GM21367 (cell line): ENCODE results near the gene ABCA3.

ENCODE experiments used
- ATAC-seq: cut with Tn5 transposase; IDR thresholded peaks from one replicate; pipeline ENCODE4 v1.9.1; 2021; ENCODE audit not compliant: unreplicated experiment

Gene ABCA3

DNA sequence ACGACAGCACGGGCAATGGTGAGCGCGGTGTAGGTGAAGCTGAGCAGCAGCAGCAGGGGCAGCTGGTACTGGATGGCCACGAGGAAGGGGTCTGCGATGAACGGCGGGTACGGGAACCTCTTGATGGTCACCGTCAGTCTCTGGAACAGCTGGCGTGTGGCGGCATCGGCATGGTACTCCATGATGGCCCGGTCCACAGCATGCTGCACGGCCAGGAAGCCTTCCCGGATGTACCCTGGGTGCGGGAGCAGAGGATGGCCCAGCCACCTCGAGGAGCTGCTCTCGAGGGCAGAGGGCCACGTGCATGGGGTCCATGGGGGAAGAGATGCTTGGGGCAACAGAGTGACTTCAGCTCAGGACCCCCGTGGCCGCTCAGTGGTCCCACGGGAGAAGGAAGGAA lies 20.9 kb downstream of the ABCA3 start:
- ATAC-seq, result no peak

DNA sequence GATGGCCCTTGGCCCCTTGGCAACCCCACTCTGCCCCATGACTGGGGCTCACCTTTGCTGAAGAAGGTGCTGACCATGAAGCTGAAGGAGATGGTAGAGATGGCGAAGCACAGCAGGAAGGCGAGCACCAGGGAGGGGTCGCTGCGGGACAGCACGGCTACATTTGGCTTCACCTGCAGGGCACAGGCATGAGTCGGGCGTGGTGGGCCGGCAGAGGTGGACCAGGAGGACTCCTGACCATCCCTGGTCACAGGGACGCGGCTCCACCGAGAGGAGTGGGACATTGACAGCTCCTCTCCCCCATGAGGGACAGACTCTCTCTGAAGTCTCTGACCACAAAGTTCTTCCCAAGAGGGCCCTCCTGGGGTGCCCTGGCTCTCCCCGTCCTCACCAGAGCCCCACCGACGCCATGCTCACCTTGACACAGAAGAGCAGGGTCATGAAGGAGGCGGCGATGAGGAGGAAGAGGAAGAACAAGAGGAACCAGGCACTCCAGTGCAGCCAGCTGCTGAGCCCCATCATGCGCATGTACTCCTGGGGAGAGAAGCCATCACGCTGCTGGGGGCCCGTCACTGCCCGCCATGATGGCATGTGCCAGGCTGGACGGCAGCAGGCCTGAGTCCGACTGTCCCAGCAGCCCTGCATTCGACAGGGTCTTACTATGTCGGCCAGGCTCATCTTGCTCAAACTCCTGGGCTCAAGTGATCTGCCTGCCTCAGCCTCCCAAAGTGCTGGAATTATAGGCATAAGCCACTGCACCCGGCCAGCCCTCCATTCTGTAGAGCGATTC lies 23.1 kb downstream of the ABCA3 start:
- no peak for ATAC-seq

DNA sequence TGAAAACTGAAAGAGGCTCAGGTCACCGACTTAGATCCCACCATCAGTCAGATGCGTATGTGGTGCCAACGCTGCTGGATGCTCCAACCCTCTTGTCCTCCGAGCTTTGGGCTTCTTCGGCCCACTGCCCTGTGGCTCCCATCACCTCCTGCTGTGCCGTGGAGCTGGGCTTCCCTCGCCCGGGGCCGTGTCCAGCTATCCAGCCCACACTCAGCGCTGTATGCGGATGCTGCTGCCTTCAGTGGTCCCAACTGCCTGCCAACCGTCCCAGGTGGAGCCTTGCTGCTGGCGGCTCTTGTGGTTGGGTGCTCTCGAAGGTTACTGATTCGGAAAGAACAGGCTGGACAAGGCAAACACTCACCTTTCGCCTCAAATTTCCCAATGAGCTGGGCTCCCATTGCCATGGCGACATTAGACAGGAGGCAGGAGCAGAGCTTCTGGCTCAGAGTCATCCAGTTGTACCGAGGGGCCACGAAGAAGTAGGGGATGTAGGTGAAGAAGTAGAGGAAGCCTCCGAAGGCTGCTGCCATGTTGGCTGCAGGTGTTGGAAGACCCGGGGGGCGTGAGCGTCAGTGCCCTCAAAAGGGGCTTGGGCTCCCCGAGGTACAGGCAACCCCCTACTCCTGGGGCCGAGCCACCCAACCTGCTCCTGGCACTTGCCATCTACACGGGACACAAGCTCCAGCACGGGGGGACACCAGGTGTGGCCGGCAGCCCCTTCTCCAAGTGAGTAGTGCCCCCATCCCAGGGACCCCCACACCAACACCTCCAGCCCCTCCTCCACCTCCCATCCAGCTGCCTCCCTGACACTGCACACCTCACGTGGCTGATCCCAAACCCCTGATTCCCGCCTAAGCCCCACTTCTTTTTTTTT lies 32.2 kb downstream of the ABCA3 start:
- no peak for ATAC-seq

DNA sequence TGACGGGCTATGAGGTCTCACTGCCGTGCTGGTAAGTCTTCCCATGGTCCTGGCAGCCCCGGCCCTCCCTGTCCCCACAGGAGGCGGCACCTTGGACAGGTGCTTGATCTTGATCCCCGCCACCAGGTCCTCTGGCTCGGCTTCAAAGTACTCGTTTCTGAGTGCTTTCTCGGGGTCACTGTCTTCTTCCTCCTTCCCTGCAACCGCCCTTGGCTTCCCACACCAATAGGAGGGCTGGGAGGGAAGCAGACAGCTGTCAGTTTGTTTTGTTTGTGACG lies 40.7 kb downstream of the ABCA3 start:
- no peak for ATAC-seq

DNA sequence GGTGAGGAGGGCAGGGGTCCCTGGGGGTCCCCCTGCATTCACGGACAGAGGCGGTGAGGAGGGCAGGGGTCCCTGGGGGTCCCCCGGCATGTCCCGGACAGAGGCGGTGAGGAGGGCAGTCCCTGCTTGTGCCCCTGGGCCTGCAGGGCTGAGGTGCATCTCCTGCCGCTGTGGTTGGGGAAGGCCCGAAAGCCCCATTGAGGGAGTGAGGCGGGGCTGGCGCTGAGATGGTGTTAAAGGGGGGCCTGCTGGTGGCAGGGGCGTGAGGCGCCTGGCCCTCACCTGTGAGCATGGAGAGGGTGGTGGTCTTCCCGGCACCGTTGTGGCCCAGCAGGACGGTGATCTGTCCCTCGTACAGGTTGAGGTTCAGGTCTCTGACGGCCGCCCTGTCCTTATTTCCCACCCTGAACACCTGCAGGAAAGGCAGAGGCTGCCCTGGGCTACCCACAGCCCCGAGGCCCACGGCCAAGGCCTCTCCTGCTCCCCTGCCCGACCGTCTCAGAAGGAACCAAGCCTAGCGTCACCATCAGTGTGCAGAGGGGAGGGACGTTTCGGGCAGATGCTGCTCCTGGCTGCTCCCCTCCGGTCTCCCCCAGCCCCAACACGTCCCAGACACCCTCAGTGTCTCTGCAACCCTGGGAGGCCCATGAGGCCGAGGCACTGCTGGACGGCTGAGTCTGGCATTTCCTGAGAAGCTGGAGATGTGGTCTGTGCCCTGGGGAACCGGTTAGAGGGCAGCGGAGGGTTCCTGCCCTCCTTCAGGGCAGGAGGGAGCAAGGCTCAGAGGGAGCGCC lies 41.2 kb downstream of the ABCA3 start:
- no peak for ATAC-seq

DNA sequence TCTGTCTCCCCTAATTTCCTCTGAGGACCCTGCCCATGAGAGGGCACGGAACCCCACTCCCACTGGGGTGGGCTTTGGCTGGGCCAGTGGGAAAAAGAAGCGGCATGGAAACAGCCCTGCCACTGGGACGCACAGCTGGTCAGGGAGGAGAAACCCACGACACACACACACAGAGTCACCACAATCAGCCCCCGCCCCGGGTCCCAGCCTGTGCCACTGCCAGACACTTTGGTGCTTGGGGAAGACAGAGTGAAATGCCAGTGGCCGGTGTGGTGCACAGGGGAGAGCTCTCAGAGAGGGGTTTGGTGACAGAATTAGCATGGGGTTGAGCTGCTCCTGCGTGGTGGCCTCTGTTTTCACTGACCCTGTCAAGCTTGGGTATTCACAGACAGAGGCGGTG lies 41.9 kb downstream of the ABCA3 start:
- ATAC-seq, result no peak

DNA sequence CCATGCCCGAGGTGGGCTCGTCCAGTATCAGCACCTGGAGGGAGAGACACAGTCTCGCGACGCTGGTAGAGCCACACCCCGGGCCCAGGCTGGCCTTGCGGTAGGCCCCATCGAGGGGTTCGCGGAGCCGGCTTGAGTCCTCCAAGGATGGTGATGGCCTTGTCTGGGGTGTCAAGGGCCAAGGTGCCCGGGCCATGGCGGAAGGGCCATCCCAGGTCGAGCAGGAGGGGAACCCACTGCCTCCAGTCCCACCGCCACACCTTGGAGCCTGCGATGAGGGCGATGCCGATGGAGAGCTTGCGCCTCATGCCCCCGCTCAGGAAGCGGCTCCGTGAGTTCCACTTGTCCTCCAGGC lies 43.0 kb downstream of the ABCA3 start:
- ATAC-seq, result no peak

DNA sequence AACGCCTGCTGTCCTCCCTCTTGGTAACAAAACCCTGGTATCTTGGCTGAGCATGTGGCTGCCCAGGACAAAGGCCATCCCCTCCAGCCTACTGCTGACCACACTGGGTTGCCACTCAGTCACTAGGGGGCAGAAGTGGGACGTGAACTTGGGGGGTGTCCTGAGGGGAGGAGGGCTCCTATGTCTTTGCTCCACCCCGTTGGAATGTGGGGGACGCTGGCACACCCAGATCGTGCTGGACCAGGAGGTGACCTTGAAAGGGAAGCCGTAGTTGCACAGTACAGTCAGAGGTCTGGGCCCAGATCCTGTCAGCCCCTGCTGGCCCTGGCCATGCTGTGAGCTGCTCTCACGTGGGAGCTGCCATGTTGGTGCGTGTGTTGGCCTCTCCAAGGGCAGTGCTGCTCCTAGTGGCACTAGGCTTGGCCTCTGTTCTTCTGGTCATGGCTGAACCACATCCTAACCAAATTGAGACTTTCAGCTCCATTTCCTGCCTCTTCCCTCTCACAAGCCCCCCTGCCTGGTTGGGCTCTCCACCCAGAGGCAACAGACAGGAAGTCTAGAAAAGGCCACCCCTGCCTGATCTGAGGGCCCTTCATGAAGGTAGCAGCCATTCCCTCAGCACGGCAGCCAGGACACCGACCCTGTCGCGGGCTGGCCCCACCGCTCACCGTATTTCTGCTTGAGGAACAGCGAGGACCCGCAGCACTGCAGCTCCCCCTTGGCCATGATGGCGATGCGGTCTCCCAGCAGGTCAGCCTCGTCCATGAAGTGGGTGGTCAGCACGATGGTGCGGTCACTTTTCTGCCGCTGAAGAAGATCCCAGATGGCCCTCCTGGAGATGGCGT lies 43.6 kb downstream of the ABCA3 start:
- no peak for ATAC-seq

DNA sequence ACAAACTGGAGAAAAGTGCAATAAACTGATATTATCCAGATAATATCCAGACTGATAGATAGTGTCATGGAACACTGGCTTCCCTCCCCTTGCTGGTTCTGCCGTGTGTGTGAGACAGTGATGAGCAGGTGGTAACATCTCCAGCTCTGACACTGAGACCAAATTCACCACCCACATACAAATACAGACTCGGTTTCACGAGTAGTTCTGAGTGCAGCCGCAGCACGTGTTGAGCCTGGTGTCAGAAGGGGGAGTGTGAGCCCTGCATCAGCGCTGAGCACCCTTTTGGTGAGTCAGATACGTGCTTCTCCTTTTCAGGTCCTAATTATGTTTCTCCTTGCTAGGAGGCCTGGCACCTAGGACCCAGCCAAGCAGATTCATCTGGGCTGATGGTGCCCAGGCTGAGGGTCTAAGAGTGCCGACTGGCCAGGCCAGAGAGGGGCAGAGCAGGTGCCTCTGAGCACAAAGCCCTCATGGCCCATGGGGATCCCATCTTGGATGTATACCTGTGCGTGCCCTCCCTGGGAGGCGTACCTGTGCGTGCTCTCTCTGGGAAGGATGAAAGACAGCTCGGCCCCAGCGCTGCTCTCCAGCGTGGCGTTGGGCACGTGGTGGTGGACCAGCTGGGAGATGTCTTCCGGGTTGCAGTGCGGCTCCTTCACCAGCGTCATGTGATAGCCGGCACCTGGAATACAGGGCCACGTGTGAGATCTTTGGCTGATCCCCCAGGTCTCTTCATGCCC lies 45.3 kb downstream of the ABCA3 start:
- ATAC-seq, result no peak

DNA sequence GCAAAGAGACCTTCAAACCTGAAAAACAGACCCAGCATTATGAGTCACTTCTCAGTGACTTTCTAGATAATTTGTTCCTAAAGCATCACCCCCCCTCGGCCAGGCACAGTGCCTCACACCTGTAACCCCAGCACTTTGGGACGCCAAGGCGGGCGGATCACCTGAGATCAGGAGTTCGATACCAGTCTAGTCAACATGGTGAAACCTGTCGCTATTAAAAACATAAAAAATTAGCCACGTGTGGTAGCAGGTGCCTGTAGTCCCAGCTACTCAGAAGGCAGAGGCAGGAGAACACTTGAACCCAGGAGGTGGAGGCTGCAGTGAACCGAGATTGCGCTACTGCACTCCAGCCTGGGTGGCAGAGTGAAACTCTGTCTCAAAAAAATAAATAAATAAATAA lies 48.3 kb downstream of the ABCA3 start:
- ATAC-seq, result no peak

DNA sequence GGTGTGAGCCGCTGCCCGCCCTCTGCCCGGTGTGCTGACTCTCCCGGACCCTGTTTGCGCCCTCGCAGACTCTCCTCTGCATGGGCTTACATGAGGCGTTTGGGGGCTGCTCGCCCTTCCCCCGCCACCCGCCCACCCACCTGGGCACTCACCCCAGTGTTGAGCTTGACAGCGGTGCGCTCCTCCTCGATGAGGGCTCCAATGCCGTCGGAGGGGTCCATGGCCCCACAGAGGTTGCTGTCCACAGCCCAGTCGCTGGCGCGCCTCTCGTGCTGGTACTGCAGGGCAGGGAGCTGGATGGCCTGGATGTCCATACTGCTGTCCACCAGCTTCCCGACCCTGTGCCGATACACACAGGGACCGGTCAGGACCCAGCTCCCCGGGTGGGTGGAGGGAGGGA lies 51.2 kb downstream of the ABCA3 start:
- no peak for ATAC-seq

DNA sequence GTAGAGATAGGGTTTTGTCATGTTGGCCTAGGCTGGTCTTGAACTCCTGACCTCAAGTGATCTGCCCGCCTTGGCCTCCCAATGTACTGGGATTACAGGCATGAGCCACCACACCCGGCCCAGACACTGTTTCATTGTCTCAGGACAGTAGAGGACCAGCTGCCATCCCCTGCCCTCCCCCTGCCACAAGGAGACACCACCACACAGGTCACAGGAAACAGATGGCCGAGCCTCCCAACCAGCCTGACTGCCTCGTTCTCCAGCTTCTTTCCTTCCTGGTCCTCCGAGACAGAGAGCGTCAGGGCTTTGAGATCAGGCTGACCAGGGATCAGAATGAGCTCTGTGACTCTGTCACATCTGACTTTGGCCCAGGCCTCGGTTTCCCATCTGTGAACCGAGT lies 51.8 kb downstream of the ABCA3 start:
- no peak for ATAC-seq

DNA sequence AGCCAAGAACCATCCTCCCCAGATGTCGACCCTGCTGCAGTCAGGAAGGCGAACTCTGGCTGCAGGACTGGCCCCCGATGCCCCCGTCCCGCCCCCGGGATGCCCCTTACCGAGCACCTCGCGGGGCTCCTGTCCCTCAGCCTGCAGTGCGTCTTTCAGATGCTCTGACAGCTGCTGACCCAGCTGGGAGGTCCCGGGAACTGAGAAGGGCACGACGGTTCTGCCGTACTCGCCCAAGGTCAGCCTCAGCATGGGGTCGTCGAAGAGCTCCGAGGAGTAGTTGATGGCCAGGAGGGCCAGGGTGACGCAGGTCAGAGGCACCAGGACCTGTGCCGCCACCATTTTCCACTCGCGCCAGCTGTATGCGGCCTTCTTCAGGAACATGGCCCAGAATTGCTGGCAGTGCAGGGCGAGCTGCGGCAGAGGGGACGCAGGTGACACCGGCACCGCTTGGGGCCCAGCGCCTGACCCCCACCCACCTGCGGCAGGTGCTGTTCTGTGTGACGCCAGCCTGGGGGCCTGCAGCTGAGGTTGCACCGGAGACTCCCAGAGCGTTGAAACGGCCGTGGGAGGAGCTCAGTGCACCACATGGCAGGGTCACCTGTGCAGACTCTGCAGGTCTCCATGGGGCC lies 52.5 kb downstream of the ABCA3 start:
- no peak for ATAC-seq

DNA sequence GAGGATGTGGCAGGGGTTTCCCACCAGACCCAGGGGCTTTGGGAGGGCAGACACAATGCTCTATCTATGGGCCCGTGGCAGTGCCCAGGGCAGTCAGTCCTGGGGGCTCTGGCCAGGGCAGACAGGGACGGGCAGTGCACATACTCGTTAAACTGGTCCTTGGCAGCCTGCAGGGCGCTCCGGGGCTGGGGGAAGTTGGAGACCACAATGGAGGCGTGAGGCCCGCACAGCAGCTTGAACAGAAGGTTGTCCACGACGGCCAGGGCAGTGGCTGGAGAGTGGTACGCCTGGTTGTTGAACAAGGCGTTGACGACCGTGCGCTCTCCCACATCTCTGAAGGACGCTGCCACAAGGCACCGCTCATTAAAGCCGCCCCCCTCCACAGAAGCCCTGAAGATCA lies 54.0 kb downstream of the ABCA3 start:
- ATAC-seq, result no peak

DNA sequence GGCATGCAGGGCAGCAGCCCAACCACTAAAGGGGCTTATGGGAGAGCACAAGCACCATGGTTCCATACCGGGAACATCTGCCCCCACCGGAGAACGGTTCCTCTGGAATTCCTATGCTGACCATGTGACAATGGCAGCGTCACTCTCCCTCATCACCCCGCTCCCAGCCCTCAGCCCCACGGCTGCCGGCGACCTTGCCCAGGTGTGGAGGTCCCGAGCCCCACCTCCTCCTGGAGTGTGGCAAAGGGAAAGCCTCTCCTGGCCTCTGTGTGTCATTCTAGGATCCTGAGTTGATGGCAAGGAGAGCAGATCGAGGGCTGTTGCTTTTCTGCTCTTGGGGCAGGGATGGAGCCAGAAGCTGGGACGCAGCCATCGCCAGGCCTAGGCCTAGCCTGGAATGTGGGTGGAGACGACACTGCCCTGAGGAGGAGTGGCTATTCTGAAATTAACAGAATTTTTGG lies 54.8 kb downstream of the ABCA3 start:
- no peak for ATAC-seq

DNA sequence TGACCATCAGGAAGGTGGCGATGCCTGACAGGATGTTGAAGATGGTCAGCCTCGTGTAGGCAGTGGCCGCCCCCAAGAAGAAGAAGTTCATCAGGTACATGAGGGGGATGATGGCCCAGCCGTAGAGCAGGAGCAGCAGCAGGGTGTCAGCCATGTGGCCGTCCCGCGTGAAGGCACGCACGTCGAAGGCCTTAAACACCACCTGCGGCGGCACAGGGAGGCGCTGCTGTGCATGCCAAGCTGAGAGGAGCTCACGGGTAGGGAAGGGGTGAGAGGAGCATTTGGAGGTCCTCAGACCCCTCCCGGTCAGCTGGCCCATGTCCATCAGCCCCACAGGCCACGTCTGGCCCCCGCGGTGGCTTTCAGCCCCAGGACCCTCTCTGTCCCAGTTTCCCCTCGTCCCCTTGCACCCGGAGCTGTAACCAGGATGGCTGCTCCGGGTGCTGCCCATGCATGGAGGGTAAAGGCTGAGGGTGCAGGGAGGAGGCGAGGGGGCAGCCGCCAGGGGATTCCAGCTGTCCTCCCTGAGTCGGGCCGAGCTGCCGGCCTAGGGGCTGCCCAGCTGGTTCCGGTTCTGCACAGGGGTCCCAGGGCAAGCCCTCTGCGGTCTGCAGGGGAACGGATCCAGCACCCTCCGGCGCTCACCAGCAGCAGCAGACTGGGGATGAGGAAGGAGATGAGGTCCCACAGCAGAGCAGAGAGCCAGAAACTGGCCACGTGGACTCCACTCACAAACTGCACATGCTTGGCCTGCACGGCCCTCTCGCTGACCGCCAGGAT lies 55.5 kb downstream of the ABCA3 start:
- no peak for ATAC-seq

DNA sequence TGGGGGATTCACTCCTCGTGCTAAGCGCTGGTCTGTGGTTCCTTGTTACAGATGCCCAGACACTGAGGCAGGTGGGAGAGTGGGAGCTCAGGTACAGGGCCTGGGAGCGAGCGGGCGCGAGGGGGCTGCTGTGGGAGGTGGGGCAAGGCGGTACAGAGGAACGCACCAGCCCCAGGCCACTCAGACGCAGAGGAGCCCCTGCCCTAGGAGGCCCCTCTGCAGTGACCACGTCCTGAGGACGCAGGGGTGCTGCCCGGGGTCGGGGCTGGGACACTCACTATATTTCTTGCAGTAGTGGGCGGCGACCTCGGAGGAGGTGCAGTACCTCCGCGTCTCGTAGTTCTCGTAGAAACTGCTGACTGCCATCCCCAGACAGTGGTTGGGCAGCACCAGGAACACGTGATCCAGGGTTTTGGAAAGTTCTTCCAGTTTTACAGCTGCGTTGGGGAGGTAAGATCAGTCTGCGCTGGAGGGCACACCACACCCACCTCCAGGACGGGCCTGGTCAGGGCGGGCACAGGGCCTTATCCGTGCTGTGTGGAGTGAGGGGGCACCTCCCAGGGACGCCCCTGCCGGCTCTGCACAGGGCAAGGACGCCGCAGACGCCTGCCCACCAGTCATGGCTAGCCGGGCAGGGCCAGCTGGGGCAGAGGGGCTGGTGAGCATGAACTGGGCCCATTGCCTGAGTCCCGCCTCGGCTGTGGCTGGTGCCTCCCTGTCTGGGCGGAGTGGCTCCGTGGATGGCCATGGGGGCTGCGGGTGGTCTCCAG lies 56.3 kb downstream of the ABCA3 start:
- no peak for ATAC-seq

DNA sequence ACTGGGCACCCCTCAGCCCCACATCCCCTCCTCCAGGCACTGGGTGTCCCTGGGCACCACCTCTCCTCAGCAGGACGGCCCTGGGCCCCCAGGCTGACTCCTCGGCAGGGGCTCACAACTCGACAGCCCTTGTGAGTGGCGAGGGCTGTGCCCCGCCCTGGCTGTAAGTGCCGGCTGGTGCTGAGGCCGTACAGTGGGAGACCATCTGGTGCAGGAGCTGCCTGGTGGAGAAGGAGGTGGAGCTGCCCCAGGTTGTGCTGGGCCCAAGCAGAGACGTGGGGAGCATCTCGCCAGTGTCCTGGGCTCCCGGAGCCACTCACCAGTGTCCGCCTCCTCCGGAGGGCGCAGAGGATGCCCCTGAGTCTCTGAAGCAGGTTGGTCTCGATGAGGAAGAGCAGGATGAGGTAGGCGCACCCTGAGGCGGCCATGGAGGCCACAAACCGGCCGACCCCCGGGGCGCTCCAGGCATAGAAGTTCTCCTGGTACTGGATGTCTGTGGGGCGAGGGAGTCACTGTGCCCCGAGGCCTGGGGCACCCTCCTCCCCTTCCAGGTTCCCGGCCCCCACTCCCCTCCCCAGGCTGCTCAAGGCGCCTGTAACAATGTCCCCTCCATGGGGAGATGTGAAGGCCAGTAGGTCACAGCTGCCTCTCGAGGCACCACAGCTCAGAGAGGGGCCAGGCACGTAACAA lies 57.5 kb downstream of the ABCA3 start:
- no peak for ATAC-seq
